Ectodermal cell (in vitro differentiated cells): Measurements from ENCODE around the gene KRT13.

Experiments
- H3K27ac ChIP-seq: 2 replicates; pipeline ENCODE4 v1.7.0; 2013; ENCODE audit warnings: mild to moderate bottlenecking, low read depth, low read length; ENCODE audit not compliant: insufficient read depth, poor library complexity, severe bottlenecking
- H3K27me3 ChIP-seq: 2 replicates; pipeline ENCODE4 v1.7.0; 2013; ENCODE audit warnings: mild to moderate bottlenecking, low read length; ENCODE audit not compliant: insufficient read depth, control insufficient read depth, poor library complexity, severe bottlenecking
- H3K36me3 ChIP-seq: one replicate; pipeline ENCODE4 v1.7.0; 2013; ENCODE audit warnings: low read length; ENCODE audit not compliant: control insufficient read depth, insufficient read depth
- H3K4me1 ChIP-seq: one replicate; pipeline ENCODE4 v1.7.0; 2013; ENCODE audit warnings: low read length; ENCODE audit not compliant: control insufficient read depth, insufficient read depth
- H3K4me3 ChIP-seq: 2 replicates; pipeline ENCODE4 v1.7.0; 2013; ENCODE audit warnings: low read depth, low read length, control low read depth; ENCODE audit not compliant: insufficient read depth
- H3K9me3 ChIP-seq: 2 replicates; pipeline ENCODE4 v1.7.0; 2013; ENCODE audit warnings: mild to moderate bottlenecking, low read length, moderate library complexity; ENCODE audit not compliant: control insufficient read depth
- WGBS, 2 experiments: methylation state at CpG; one replicate each; pipeline ENCODE4 v1.1.7; 2013; ENCODE audit warnings: missing lambda C conversion rate in 2 of 2; 5-methylcytosine and 5-hydroxymethylcytosine counted together

Gene KRT13

GRCh38 chr17:41510251-41511065 lies 5.0 kb upstream of the KRT13 start:
- 85 to 90% methylated on average over 7 of the region's 7 CpGs for WGBS, 2 experiments
- H3K36me3 ChIP-seq, result no peaks in the 10 kb centered on the region
- no peaks in the 10 kb centered on the region for H3K27me3 ChIP-seq
- no peaks in the 10 kb centered on the region for H3K9me3 ChIP-seq
- no peak overlapping the region for H3K27ac ChIP-seq
- peaks cover 11% of the 10 kb centered on the region for H3K4me1 ChIP-seq
- no peak overlapping the region for H3K4me3 ChIP-seq

GRCh38 chr17:41507315-41507880 lies 2.0 kb upstream of the KRT13 start:
- 63% methylated on average over 10 of the region's 10 CpGs for WGBS, 2 experiments
- H3K36me3 ChIP-seq, result no peaks in the 10 kb centered on the region
- no peak overlapping the region for H3K27ac ChIP-seq
- H3K4me1 ChIP-seq, result peaks cover 11% of the 10 kb centered on the region
- no peak overlapping the region for H3K4me3 ChIP-seq
- H3K27me3 ChIP-seq, result no peaks in the 10 kb centered on the region
- no peaks in the 10 kb centered on the region for H3K9me3 ChIP-seq

- WGBS, 2 experiments, result 89 to 94% methylated on average over 14 of the region's 14 CpGs
- H3K4me1 ChIP-seq, result peaks cover 14% of the 10 kb centered on the region
- H3K27me3 ChIP-seq, result no peaks in the 10 kb centered on the region
- H3K9me3 ChIP-seq, result no peaks in the 10 kb centered on the region
- H3K27ac ChIP-seq, result no peak overlapping the region
- no peaks in the 10 kb centered on the region for H3K36me3 ChIP-seq
- H3K4me3 ChIP-seq, result no peak overlapping the region
Measured at GRCh38 chr17:41505809-41506767, 676 bp upstream of the KRT13 start.

- H3K27ac ChIP-seq, result no peak overlapping the region
- H3K4me1 ChIP-seq, result peaks cover 17% of the 10 kb centered on the region
- WGBS, 2 experiments, result 90% methylated on average over 8 of the region's 8 CpGs
- no peaks in the 10 kb centered on the region for H3K9me3 ChIP-seq
- H3K36me3 ChIP-seq, result no peaks in the 10 kb centered on the region
- H3K27me3 ChIP-seq, result no peaks in the 10 kb centered on the region
- H3K4me3 ChIP-seq, result no peak overlapping the region
Measured at GRCh38 chr17:41504246-41504977, 1.0 kb downstream of the KRT13 start.

GRCh38 chr17:41503202-41503601 lies 2.2 kb downstream of the KRT13 start:
- H3K9me3 ChIP-seq, result no peaks in the 10 kb centered on the region
- no peak overlapping the region for H3K27ac ChIP-seq
- peaks cover 17% of the 10 kb centered on the region for H3K4me1 ChIP-seq
- no peaks in the 10 kb centered on the region for H3K27me3 ChIP-seq
- H3K4me3 ChIP-seq, result no peak overlapping the region
- WGBS, 2 experiments, result 96% methylated on average over 7 of the region's 9 CpGs
- H3K36me3 ChIP-seq, result no peaks in the 10 kb centered on the region

- no peaks in the 10 kb centered on the region for H3K36me3 ChIP-seq
- H3K4me1 ChIP-seq, result peaks cover 6% of the 10 kb centered on the region
- no peak overlapping the region for H3K4me3 ChIP-seq
- H3K27me3 ChIP-seq, result no peaks in the 10 kb centered on the region
- H3K27ac ChIP-seq, result no peak overlapping the region
- 73 to 75% methylated on average over 15 of the region's 15 CpGs for WGBS, 2 experiments
- H3K9me3 ChIP-seq, result no peaks in the 10 kb centered on the region
Measured at GRCh38 chr17:41500131-41500911, 5.1 kb downstream of the KRT13 start.

GRCh38 chr17:41499714-41500113 lies 5.7 kb downstream of the KRT13 start:
- H3K4me3 ChIP-seq, result no peak overlapping the region
- no peaks in the 10 kb centered on the region for H3K9me3 ChIP-seq
- H3K4me1 ChIP-seq, result peaks cover 6% of the 10 kb centered on the region
- 93 to 94% methylated on average over 5 of the region's 5 CpGs for WGBS, 2 experiments
- no peak overlapping the region for H3K27ac ChIP-seq
- no peaks in the 10 kb centered on the region for H3K36me3 ChIP-seq
- H3K27me3 ChIP-seq, result no peaks in the 10 kb centered on the region

- Histone ChIP-seq H3K4me3 (no peak overlapping the region), H3K4me1 (peaks cover 6% of the 10 kb centered on the region), H3K27me3 (no peaks in the 10 kb centered on the region), H3K36me3 (no peaks in the 10 kb centered on the region), H3K9me3 (no peaks in the 10 kb centered on the region), H3K27ac (no peak overlapping the region)
- 86 to 91% methylated on average over 6 of the region's 6 CpGs for WGBS, 2 experiments
Measured at GRCh38 chr17:41498276-41498675, 7.1 kb downstream of the KRT13 start.

- no peaks in the 10 kb centered on the region for H3K9me3 ChIP-seq
- peaks cover 6% of the 10 kb centered on the region for H3K4me1 ChIP-seq
- H3K27ac ChIP-seq, result no peak overlapping the region
- no peaks in the 10 kb centered on the region for H3K36me3 ChIP-seq
- no peaks in the 10 kb centered on the region for H3K27me3 ChIP-seq
- H3K4me3 ChIP-seq, result no peak overlapping the region
- 75 to 78% methylated on average over 12 of the region's 12 CpGs for WGBS, 2 experiments
Measured at GRCh38 chr17:41496803-41497484, 8.5 kb downstream of the KRT13 start.
